ENCODE results near the gene SNRK. TPM values are rescaled to one million over a fixed set of nuclear protein-coding genes. Genes with fewer than 3 reads are reported as not detected.

The SNRK gene
- total RNA-seq, 1 donor from 2014 or later = 139 TPM

DNA sequence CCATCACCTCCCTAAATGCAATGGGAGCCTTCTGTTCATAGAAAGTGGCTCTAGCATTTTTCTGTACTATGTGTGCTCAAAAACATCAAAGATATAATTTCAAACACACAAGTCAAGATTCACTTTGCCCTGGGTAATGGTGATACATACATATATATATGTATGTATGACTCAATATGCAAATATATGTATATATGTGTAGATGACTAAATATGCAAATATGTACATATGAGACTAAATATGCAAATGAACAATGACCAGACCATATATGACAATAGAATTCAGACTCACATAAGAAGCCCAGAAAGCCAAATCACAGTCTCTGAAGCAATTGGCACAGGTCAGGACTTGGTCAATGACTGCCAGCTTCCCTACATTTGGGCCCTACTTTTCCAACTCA, 36.9 kb upstream of the SNRK start:
- DNase-seq (ENCODE audit: low spot score) = no peak
- Mint-ChIP-seq H3K9me3 (ENCODE audit: unreplicated experiment) (no peaks in the 10 kb centered on the region), H3K4me1 (ENCODE audit: unreplicated experiment) (peaks cover 72% of the 10 kb centered on the region), H3K27ac (ENCODE audit: unreplicated experiment) (peak overlapping the region; percentile 93), H3K4me3 (ENCODE audit: unreplicated experiment) (no peak overlapping the region), H3K27me3 (ENCODE audit: unreplicated experiment) (peaks cover 10% of the 10 kb centered on the region), H3K36me3 (ENCODE audit: low read depth, unreplicated experiment) (peaks cover 3% of the 10 kb centered on the region)
- TF ChIP-seq, protein P1, sequence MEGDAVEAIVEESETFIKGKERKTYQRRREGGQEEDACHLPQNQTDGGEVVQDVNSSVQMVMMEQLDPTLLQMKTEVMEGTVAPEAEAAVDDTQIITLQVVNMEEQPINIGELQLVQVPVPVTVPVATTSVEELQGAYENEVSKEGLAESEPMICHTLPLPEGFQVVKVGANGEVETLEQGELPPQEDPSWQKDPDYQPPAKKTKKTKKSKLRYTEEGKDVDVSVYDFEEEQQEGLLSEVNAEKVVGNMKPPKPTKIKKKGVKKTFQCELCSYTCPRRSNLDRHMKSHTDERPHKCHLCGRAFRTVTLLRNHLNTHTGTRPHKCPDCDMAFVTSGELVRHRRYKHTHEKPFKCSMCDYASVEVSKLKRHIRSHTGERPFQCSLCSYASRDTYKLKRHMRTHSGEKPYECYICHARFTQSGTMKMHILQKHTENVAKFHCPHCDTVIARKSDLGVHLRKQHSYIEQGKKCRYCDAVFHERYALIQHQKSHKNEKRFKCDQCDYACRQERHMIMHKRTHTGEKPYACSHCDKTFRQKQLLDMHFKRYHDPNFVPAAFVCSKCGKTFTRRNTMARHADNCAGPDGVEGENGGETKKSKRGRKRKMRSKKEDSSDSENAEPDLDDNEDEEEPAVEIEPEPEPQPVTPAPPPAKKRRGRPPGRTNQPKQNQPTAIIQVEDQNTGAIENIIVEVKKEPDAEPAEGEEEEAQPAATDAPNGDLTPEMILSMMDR (IDR thresholded peaks at IDR 0.05; ENCODE audit: unreplicated experiment) = no peak

DNA sequence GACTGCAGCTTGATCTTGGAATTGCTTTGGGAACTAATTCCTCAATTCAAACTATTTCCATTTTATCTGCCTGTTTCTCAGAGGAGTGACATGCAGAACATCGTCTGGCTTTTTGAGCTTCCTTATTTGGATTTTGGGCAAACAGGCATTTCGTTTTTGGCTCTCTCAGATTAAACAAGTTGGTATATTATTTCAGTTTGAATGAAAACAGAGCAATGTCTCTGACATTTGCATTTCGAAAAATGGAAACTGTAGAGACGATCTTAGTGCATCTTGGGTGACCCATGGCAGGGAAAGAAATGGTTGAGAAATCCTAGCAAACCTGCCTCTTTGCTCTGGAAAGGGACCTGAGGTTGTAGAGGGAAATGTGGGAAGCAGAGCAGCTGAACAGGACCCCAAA, 33.0 kb upstream of the SNRK start:
- no peak overlapping the region for H3K27ac Mint-ChIP-seq (ENCODE audit: unreplicated experiment)

DNA sequence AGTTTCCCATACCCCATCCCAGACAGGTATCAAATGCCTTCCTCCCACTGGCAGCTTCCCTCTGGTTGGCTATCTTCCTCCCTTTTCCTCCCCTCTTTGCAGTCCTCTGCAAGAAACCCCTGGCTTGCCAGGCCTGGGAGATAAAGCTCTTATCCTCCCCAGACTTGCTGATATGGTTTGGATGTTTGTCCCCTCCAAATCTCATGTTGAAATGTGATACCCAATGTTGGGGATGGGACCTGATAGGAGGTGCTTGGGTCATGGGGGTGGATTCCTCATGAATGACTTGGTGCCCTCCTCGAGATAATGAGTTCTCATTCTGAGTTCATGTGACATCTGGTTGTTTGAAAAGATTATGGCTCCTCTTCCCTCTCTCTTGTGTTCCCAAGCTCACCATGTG, 32.2 kb upstream of the SNRK start:
- peaks cover 6% of the 10 kb centered on the region for H3K27me3 Mint-ChIP-seq (ENCODE audit: unreplicated experiment)
- H3K27ac Mint-ChIP-seq (ENCODE audit: unreplicated experiment) = no peak overlapping the region
- peaks cover 59% of the 10 kb centered on the region for H3K4me1 Mint-ChIP-seq (ENCODE audit: unreplicated experiment)
- H3K4me3 Mint-ChIP-seq (ENCODE audit: unreplicated experiment) = no peak overlapping the region
- no peak for DNase-seq (ENCODE audit: low spot score)
- TF ChIP-seq, protein P1 (IDR thresholded peaks at IDR 0.05; ENCODE audit: unreplicated experiment) = no peak
- H3K9me3 Mint-ChIP-seq (ENCODE audit: unreplicated experiment) = no peaks in the 10 kb centered on the region
- peaks cover 11% of the 10 kb centered on the region for H3K36me3 Mint-ChIP-seq (ENCODE audit: low read depth, unreplicated experiment)

More for the DNA sequence above, 33.0 kb upstream of the SNRK start:
- DNase-seq (ENCODE audit: low spot score) = no peak
- H3K9me3 Mint-ChIP-seq (ENCODE audit: unreplicated experiment) = no peaks in the 10 kb centered on the region
- peaks cover 57% of the 10 kb centered on the region for H3K4me1 Mint-ChIP-seq (ENCODE audit: unreplicated experiment)
- peaks cover 11% of the 10 kb centered on the region for H3K36me3 Mint-ChIP-seq (ENCODE audit: low read depth, unreplicated experiment)
- TF ChIP-seq, protein P1 (IDR thresholded peaks at IDR 0.05; ENCODE audit: unreplicated experiment) = no peak
- H3K27me3 Mint-ChIP-seq (ENCODE audit: unreplicated experiment) = peaks cover 6% of the 10 kb centered on the region
- no peak overlapping the region for H3K4me3 Mint-ChIP-seq (ENCODE audit: unreplicated experiment)

GRCh38 chr3:43255662-43256061, 30.7 kb upstream of the SNRK start:
- Mint-ChIP-seq H3K36me3 (ENCODE audit: low read depth, unreplicated experiment) (peaks cover 15% of the 10 kb centered on the region), H3K27ac (ENCODE audit: unreplicated experiment) (peak overlapping the region; percentile 11), H3K4me3 (ENCODE audit: unreplicated experiment) (no peak overlapping the region), H3K9me3 (ENCODE audit: unreplicated experiment) (no peaks in the 10 kb centered on the region), H3K4me1 (ENCODE audit: unreplicated experiment) (peaks cover 58% of the 10 kb centered on the region), H3K27me3 (ENCODE audit: unreplicated experiment) (peaks cover 4% of the 10 kb centered on the region)
- DNase-seq (ENCODE audit: low spot score) = no peak
- TF ChIP-seq, protein P1 (IDR thresholded peaks at IDR 0.05; ENCODE audit: unreplicated experiment) = no peak

DNA sequence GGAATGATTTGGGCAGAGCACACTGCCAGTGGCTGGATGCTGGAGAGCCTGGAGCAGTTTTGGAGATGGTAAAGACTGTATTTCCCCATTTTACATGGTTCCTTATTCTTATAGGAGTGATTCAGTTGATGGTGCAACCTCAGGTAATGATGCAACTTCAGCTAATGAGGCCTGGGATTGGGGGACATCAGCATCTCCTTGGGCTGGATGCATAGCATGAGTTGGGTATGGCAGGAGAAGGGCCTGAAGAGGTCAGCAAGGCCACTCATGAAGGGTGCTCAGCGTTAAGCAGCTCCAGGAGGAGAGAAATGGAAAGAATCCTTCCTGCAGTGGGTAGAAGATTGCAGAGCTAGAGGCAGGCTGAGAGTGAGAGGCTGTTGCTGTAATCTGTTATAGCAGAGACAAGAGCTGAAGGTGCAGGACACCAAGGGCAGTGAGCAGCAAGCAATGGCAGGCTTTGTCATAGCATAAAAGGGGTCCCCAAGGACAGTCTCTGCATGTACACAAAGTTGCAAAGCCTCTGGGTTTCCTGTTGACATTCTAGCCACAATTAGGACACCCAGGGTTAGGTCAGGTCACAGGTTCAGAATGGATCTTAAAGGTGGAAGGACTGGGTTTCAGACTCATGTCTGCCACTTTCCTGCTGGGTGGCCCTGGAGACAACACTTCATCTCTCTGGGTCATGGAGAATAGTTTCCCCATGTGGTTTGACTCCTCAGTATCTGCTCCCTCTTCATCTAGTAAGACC, 29.5 kb upstream of the SNRK start:
- Mint-ChIP-seq H3K9me3 (ENCODE audit: unreplicated experiment) (no peaks in the 10 kb centered on the region), H3K36me3 (ENCODE audit: low read depth, unreplicated experiment) (peaks cover 12% of the 10 kb centered on the region), H3K4me3 (ENCODE audit: unreplicated experiment) (peak overlapping the region; percentile 62), H3K27me3 (ENCODE audit: unreplicated experiment) (peaks cover 4% of the 10 kb centered on the region), H3K4me1 (ENCODE audit: unreplicated experiment) (peaks cover 55% of the 10 kb centered on the region), H3K27ac (ENCODE audit: unreplicated experiment) (peak overlapping the region; percentile 28)
- TF ChIP-seq, protein P1 (IDR thresholded peaks at IDR 0.05; ENCODE audit: unreplicated experiment) = no peak
- no peak for DNase-seq (ENCODE audit: low spot score)

Data from endothelial cell (in vitro differentiated cells).